Bronchial epithelial cell (primary cell): ENCODE measurements around the gene COA6. TPM values are rescaled to one million over a fixed set of nuclear protein-coding genes. Genes with fewer than 3 reads are reported as not detected.

ENCODE experiments used
- DNase-seq: peaks from one replicate; pipeline ENCODE4 v3.0.0-alpha.2; 2010; ENCODE audit warnings: low read depth
- FAIRE-seq: peaks from 2 replicates; lab custom pipeline; 2011; peaks lifted over from hg19 to GRCh38; lab: Jason Lieb, UNC
- H3K27me3 ChIP-seq: 2 replicates; pipeline ENCODE4 v1.5.1; 2011; ENCODE audit warnings: low read length; ENCODE audit not compliant: control insufficient read depth, insufficient read depth
- H3K36me3 ChIP-seq: 2 replicates; pipeline ENCODE4 v1.5.1; 2011; ENCODE audit warnings: low read length; ENCODE audit not compliant: control insufficient read depth, insufficient read depth
- H3K4me3 ChIP-seq: 2 replicates; pipeline ENCODE4 v1.5.1; 2011; ENCODE audit warnings: mild to moderate bottlenecking, low read depth, low read length, control low read depth
- total RNA-seq: library from RNA; depleted of rRNA; stranded (reverse); fragments of >200 nt; gene quantifications from 2 replicates; pipeline ENCODE4 v1.2.1, GENCODE V29; 2014
- TF ChIP-seq, protein P1 (sequence below): IDR thresholded peaks from 2 replicates; pipeline ENCODE4 v1.5.1; 2011; ENCODE audit warnings: mild to moderate bottlenecking, moderate library complexity, low read length, control low read depth, inconsistent platforms; ENCODE audit not compliant: insufficient read depth, severe bottlenecking

Gene COA6, protein sequence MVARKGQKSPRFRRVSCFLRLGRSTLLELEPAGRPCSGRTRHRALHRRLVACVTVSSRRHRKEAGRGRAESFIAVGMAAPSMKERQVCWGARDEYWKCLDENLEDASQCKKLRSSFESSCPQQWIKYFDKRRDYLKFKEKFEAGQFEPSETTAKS
- 29.7 and 48.3 TPM in 2 replicates for total RNA-seq

DNA sequence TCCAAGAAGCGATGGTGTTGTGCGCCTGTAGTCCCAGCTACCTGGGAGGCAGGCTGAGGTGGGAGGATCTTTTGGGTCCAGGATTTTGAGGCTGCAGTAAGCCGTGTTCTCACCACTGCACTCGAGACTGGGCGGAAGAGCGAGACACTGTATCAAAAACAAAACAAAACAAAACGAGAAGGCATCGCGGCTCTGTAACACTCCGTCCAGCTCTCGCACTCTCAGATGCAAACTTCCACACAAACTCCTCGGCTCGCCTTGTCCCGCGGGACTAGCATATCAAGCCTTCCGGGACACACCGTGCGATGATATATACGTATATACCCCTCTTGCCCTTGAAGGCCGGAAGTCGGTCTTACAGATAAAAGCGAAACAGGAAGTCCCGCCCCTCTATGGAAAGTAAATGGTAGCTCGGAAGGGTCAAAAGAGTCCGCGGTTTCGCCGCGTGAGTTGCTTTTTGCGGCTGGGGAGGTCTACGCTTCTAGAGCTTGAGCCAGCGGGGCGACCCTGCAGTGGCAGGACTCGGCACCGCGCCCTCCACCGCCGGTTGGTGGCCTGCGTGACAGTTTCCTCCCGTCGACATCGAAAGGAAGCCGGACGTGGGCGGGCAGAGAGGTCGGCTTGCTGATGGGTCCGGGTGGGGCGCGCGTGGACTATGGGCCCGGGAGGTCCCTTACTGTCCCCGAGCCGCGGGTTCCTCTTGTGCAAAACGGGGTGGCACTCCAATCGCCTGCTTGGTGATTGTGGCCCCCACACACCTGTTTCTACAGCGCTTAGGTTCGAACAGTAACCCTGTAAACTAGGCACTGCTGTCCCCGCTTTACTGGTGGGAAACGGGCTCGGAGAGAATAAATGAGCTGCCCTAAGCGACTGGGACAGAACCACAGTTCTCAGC lies at the start of gene COA6:
TSS of gene COA6 (plus strand) at position 393 of the 895 bp plus-strand sequence. CDS start at position 404, 11 bp downstream.
- no peak for FAIRE-seq
- TF ChIP-seq, protein P1, sequence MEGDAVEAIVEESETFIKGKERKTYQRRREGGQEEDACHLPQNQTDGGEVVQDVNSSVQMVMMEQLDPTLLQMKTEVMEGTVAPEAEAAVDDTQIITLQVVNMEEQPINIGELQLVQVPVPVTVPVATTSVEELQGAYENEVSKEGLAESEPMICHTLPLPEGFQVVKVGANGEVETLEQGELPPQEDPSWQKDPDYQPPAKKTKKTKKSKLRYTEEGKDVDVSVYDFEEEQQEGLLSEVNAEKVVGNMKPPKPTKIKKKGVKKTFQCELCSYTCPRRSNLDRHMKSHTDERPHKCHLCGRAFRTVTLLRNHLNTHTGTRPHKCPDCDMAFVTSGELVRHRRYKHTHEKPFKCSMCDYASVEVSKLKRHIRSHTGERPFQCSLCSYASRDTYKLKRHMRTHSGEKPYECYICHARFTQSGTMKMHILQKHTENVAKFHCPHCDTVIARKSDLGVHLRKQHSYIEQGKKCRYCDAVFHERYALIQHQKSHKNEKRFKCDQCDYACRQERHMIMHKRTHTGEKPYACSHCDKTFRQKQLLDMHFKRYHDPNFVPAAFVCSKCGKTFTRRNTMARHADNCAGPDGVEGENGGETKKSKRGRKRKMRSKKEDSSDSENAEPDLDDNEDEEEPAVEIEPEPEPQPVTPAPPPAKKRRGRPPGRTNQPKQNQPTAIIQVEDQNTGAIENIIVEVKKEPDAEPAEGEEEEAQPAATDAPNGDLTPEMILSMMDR: no peak
- no peaks in the 10 kb centered on the region for H3K27me3 ChIP-seq
- peak; percentile 91 for DNase-seq
- peaks cover 17% of the 10 kb centered on the region for H3K36me3 ChIP-seq
- peak within 1 kb of the TSS; percentile 70 for H3K4me3 ChIP-seq

DNA sequence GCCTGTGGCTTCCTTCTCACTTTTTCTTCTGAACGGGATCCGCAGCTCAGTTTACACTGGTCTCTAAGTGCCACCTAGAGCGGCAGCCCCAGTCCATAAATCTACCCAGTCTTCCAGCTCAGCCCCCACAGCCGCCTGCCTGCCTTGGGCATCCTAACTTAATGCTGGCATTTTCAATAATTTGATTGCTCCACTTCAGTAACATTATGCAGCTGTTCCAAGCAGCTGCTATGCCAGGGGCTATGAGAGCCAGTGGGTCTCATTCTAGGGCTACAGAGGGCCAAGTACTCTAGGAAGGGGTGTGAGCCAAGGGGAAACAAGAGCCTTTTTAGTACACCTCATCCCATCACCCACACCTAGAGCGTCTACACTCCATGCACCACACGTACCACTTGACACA lies 48.4 kb upstream of the COA6 start:
- TF ChIP-seq, protein P1: no peak
- no peak for DNase-seq
- H3K27me3 ChIP-seq: no peaks in the 10 kb centered on the region
- H3K4me3 ChIP-seq: no peak overlapping the region
- no peak for FAIRE-seq
- no peaks in the 10 kb centered on the region for H3K36me3 ChIP-seq

DNA sequence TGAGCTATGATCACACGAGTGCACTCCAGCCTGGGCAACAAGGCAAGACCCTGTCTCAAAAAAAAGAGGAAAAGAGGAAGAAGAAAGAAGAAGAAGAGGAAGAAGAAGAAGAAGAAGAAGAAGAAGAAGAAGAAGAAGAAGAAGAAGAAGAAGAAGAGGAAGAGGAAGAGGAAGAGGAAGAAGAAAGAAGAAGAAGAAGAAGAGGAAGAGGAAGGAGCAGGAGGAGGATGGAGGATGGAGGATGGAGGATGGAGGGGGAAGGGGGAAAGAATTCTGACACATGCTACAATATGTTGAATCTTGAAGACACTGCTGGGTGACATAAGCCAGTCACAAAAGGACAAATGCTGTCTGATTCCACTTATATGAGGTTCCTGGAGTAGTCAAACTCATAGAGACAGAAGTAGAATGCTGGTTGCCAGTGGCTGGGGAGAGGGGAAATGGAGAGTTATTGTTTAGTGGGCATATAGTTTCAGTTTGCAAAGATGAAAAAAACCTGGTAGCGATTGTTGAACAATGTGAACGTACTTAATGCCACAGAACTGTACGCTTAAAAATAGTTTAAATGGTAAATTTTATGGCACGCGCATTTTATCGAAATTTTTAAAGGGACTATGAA lies 47.3 kb upstream of the COA6 start:
- H3K36me3 ChIP-seq: no peaks in the 10 kb centered on the region
- TF ChIP-seq, protein P1: no peak
- no peaks in the 10 kb centered on the region for H3K27me3 ChIP-seq
- DNase-seq: no peak
- no peak for FAIRE-seq
- no peak overlapping the region for H3K4me3 ChIP-seq

DNA sequence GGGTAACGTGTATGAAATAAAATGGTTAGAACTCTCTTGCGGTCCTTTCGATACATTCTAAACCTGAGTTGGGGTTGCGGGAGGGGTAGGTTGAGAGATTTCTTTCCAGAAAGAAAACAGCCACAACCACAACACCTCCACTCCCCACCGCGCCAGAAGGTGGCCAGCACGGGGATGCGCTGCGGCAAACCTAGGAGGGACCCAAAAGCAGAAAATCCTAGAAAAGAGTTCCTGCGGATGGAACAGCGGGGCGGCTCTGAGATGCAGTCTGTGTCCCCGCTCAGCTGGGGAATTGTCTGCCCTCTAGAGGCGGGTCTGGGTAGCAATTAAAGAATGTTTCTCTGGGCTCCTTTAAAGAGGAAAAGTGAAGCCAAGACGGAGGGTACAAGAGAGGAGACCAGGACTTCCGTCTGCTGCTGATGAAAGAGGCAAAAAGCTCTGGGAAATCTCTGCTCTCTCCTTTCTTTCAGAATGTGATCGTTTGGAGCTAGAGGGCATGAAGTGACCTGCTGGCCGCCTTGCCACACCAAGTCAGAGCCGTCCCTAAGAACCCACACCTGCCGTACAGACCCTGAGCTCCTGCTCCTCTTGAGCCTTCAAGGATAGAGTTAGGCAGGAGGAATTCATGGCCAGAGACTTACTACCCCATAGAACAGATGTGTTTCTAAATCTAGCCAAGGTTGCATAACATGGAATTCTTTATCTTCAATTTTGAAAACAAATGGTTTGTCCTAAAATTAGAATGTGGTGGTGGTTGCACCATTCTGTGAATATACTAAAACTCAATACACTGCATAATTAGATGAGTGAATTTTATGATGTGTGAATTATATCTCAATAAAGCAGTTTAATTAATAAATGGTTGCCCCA lies 46.5 kb upstream of the COA6 start:
- TF ChIP-seq, protein P1: peak; percentile 85
- DNase-seq (peak; percentile 34), FAIRE-seq (no peak)
- H3K36me3 ChIP-seq: no peaks in the 10 kb centered on the region
- H3K27me3 ChIP-seq: no peaks in the 10 kb centered on the region
- H3K4me3 ChIP-seq: no peak overlapping the region

DNA sequence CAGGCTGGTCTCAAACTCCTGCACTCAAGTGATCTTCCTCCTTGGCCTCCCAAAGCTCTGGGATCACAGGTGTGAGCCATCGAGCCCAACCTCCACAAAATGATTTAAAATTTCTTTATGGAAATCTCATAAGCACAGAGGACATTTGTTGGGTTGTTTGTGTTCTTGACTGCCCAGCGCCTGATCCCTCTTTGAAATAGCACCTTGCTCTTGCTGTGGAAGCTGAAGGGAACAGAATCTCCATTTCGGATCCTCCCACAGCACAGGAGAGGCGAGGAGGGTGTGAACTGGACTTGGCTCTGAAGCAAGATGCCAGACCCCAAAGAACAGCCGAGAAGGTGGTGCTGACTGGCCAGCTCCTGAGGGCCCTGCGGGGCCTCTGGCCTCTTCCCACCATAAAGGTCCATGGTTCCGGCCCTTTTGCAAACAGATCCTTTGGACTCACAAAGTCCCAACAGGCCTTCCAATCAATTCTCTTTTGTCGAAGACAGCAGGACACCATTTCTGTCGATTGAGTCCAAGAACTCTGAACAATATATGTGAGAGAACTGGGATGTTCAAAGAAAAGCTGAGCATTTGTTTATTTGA lies 45.6 kb upstream of the COA6 start:
- TF ChIP-seq, protein P1: no peak
- H3K36me3 ChIP-seq: no peaks in the 10 kb centered on the region
- no peaks in the 10 kb centered on the region for H3K27me3 ChIP-seq
- DNase-seq (no peak), FAIRE-seq (no peak)
- H3K4me3 ChIP-seq: no peak overlapping the region
